Astrocyte (in vitro differentiated cells and primary cell): ENCODE measurements around the gene RRP12. TPM values are rescaled to one million over a fixed set of nuclear protein-coding genes. Genes with fewer than 3 reads are reported as not detected.

Experiments used
- DNase-seq: peaks from one replicate; pipeline ENCODE4 v3.0.0-alpha.2; 2010; ENCODE audit warnings: low read depth
- FAIRE-seq: peaks from 2 replicates; lab custom pipeline; 2011; peaks lifted over from hg19 to GRCh38; lab: Jason Lieb, UNC
- H2AFZ ChIP-seq: 2 replicates; pipeline ENCODE4 v1.6.0; 2012; ENCODE audit warnings: low read depth, low read length, inconsistent platforms
- H3K27ac ChIP-seq: 2 replicates; pipeline ENCODE4 v1.5.1; 2011; ENCODE audit warnings: low read depth, low read length, inconsistent platforms
- H3K27me3 ChIP-seq: 2 replicates; pipeline ENCODE4 v1.6.0; 2011; ENCODE audit warnings: low read length, inconsistent platforms; ENCODE audit not compliant: insufficient read depth
- H3K36me3 ChIP-seq: 2 replicates; pipeline ENCODE4 v1.5.1; 2011; ENCODE audit warnings: low read length, inconsistent platforms; ENCODE audit not compliant: insufficient read depth
- H3K4me1 ChIP-seq: 2 replicates; pipeline ENCODE4 v1.5.1; 2011; ENCODE audit warnings: low read length, inconsistent platforms; ENCODE audit not compliant: insufficient read depth
- H3K4me2 ChIP-seq: 2 replicates; pipeline ENCODE4 v1.6.0; 2012; ENCODE audit warnings: low read length, inconsistent platforms
- H3K4me3 ChIP-seq: 2 replicates; pipeline ENCODE4 v1.5.1; 2011; ENCODE audit warnings: low read depth, mild to moderate bottlenecking, low read length, inconsistent platforms; ENCODE audit not compliant: insufficient read depth
- H3K79me2 ChIP-seq: 2 replicates; pipeline ENCODE4 v1.6.0; 2012; ENCODE audit warnings: mild to moderate bottlenecking, low read length, inconsistent platforms; ENCODE audit not compliant: insufficient read depth
- H3K9ac ChIP-seq: 2 replicates; pipeline ENCODE4 v1.6.0; 2012; ENCODE audit warnings: mild to moderate bottlenecking, low read length, inconsistent platforms
- H3K9me3 ChIP-seq: 2 replicates; pipeline ENCODE4 v1.5.1; 2012; ENCODE audit warnings: low read depth, mild to moderate bottlenecking, low read length, inconsistent platforms; ENCODE audit not compliant: insufficient read depth
- H4K20me1 ChIP-seq: 2 replicates; pipeline ENCODE4 v1.6.0; 2012; ENCODE audit warnings: low read length, inconsistent platforms; ENCODE audit not compliant: insufficient read depth
- H3K27ac Mint-ChIP-seq: one replicate; pipeline ENCODE4 v1.8.0; 2021; ENCODE audit warnings: mild to moderate bottlenecking, mixed read lengths; ENCODE audit not compliant: unreplicated experiment
- H3K27me3 Mint-ChIP-seq: one replicate; pipeline ENCODE4 v1.8.0; 2021; ENCODE audit warnings: low read depth, mixed read lengths; ENCODE audit not compliant: unreplicated experiment
- H3K36me3 Mint-ChIP-seq: one replicate; pipeline ENCODE4 v1.8.0; 2021; ENCODE audit warnings: low read depth, mixed read lengths; ENCODE audit not compliant: unreplicated experiment
- H3K4me1 Mint-ChIP-seq: one replicate; pipeline ENCODE4 v1.8.0; 2021; ENCODE audit warnings: low read depth, mixed read lengths; ENCODE audit not compliant: unreplicated experiment
- H3K4me3 Mint-ChIP-seq: one replicate; pipeline ENCODE4 v1.8.0; 2021; ENCODE audit warnings: mild to moderate bottlenecking, moderate library complexity, mixed read lengths; ENCODE audit not compliant: unreplicated experiment
- H3K9me3 Mint-ChIP-seq: one replicate; pipeline ENCODE4 v1.8.0; 2021; ENCODE audit warnings: mild to moderate bottlenecking, mixed read lengths; ENCODE audit not compliant: unreplicated experiment
- CTCF ChIP-seq: IDR thresholded peaks from 2 replicates; pipeline ENCODE4 v1.5.1; 2011; ENCODE audit warnings: low read depth, mild to moderate bottlenecking, inconsistent platforms, low read length, moderate library complexity; ENCODE audit not compliant: insufficient read depth
- EZH2 ChIP-seq: IDR thresholded peaks from 2 replicates; pipeline ENCODE4 v1.6.1; 2012; ENCODE audit warnings: mild to moderate bottlenecking, low read length, inconsistent platforms; ENCODE audit not compliant: insufficient read depth
- total RNA-seq: library from RNA; stranded (reverse); gene quantifications from 2 replicates; pipeline ENCODE4 v1.2.1, GENCODE V29; 2021

The RRP12 gene
- total RNA-seq, 1 donor from 2014 or later: 52.1 TPM

DNA sequence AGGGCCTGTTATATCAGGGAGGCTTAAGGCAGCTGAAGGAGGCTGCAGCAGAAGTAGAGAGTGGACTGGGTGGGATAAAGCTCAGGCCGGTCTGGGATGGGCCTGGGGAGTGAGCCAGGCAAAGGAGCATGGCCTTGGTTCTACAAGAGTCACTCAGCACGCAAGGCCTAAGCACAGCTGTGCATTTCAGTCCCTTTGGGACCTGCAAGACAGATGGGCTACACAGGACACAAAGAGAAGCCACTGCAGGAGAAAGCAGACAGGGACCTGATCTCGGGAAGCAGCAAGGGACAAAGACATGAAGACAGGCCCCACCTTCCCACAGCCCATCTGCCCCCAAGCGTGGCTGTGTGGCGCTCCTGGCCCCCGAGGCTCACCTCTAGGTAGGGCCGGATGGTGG, 29.4 kb downstream of the RRP12 start:
- Histone ChIP-seq H3K9me3 (no peaks in the 10 kb centered on the region), H3K79me2 (no peaks in the 10 kb centered on the region), H4K20me1 (no peaks in the 10 kb centered on the region), H3K9ac (no peak overlapping the region), H3K27ac (no peak overlapping the region), H3K4me3 (no peak overlapping the region), H3K4me1 (no peaks in the 10 kb centered on the region), H3K27me3 (no peaks in the 10 kb centered on the region), H2AFZ (no peak overlapping the region), H3K4me2 (no peak overlapping the region), H3K36me3 (peaks cover 35% of the 10 kb centered on the region)
- H3K27me3 Mint-ChIP-seq: no peaks in the 10 kb centered on the region
- TF ChIP-seq CTCF (no peak), EZH2 (no peak)
- no peaks in the 10 kb centered on the region for H3K9me3 Mint-ChIP-seq
- FAIRE-seq (no peak), DNase-seq (no peak)
- no peaks in the 10 kb centered on the region for H3K4me1 Mint-ChIP-seq
- H3K27ac Mint-ChIP-seq: no peak overlapping the region
- peaks cover 33% of the 10 kb centered on the region for H3K36me3 Mint-ChIP-seq
- H3K4me3 Mint-ChIP-seq: no peak overlapping the region

GRCh38 chr10:97367126-97367649, 34.0 kb downstream of the RRP12 start:
- no peak for FAIRE-seq
- TF ChIP-seq CTCF (no peak), EZH2 (no peak)

DNA sequence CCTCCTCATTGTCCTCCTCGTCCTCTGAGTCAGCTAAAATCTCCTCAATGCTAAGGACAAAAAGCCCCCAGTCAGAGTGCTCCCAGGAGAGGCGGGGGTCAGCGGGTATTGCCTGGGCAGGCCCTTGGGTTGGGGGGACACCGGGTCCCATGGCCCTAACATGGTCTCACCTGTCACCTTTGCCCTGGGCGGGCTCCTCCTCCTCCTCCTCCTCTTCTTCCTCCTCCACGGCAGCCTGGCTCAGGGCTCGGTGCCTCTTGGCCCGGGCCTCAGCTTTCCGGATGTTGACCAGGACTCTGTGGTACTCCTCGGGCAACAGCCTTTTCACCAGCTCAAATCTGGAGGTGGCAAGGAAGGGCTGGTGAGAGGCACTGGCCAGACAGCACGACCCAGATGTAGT, 34.6 kb downstream of the RRP12 start:
- no peaks in the 10 kb centered on the region for H3K4me1 Mint-ChIP-seq
- Histone ChIP-seq H3K4me1 (no peaks in the 10 kb centered on the region), H2AFZ (no peak overlapping the region), H3K9me3 (no peaks in the 10 kb centered on the region), H3K4me2 (no peak overlapping the region), H3K79me2 (no peaks in the 10 kb centered on the region), H3K9ac (no peak overlapping the region), H3K27me3 (no peaks in the 10 kb centered on the region), H3K4me3 (no peak overlapping the region), H4K20me1 (no peaks in the 10 kb centered on the region), H3K36me3 (peaks cover 15% of the 10 kb centered on the region), H3K27ac (no peak overlapping the region)
- no peaks in the 10 kb centered on the region for H3K9me3 Mint-ChIP-seq
- FAIRE-seq (no peak), DNase-seq (no peak)
- no peak overlapping the region for H3K27ac Mint-ChIP-seq
- no peak overlapping the region for H3K4me3 Mint-ChIP-seq
- TF ChIP-seq CTCF: no peak
- H3K36me3 Mint-ChIP-seq: peaks cover 20% of the 10 kb centered on the region
- no peaks in the 10 kb centered on the region for H3K27me3 Mint-ChIP-seq

More at GRCh38 chr10:97367126-97367649, 34.0 kb downstream of the RRP12 start:
- Histone ChIP-seq H3K9me3 (no peaks in the 10 kb centered on the region), H4K20me1 (no peaks in the 10 kb centered on the region), H3K4me2 (no peak overlapping the region), H3K27ac (no peak overlapping the region), H3K9ac (no peak overlapping the region), H3K36me3 (peaks cover 18% of the 10 kb centered on the region), H2AFZ (no peak overlapping the region), H3K4me1 (no peaks in the 10 kb centered on the region), H3K27me3 (no peaks in the 10 kb centered on the region), H3K4me3 (no peak overlapping the region), H3K79me2 (no peaks in the 10 kb centered on the region)
- Mint-ChIP-seq H3K27me3 (no peaks in the 10 kb centered on the region), H3K36me3 (peaks cover 26% of the 10 kb centered on the region), H3K4me1 (no peaks in the 10 kb centered on the region), H3K27ac (no peak overlapping the region), H3K4me3 (no peak overlapping the region), H3K9me3 (no peaks in the 10 kb centered on the region)
- DNase-seq: no peak
